HuH-7.5 (cell line): ENCODE measurements around the gene RBMS2.
"Not testable (repeated sequence)": the region's sequence is repeated elsewhere in the genome, so short reads cannot be mapped to it uniquely, and the experiment has no call there.

Source experiments
- DNase-seq: peaks from one replicate; pipeline ENCODE4 v3.0.0; 2011; ENCODE audit warnings: low spot score

RBMS2 gene

GRCh38 chr12:56517854-56518253, 3.8 kb upstream of the RBMS2 start:
- no peak for DNase-seq

GRCh38 chr12:56518570-56518969, 3.0 kb upstream of the RBMS2 start:
- DNase-seq: no peak

DNA sequence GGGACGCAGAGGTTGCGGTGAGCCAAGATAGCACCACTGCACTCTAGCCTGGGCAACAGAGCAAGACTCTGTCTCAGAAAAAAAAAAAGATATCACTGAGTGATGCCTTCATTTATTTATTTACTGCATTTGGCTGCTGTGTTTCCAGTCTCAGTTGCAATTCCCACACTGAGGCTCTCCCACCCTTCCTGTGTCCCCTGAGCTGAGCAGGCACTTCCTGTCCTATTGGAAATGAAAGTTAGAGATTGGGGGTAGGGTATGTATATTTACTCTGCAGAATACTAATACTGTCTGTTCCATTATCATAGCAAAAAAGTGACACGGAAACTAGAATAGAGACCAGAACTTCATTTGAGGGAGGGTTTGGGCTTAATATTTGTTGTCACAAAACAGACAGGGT, 1.6 kb upstream of the RBMS2 start:
- DNase-seq: no peak

DNA sequence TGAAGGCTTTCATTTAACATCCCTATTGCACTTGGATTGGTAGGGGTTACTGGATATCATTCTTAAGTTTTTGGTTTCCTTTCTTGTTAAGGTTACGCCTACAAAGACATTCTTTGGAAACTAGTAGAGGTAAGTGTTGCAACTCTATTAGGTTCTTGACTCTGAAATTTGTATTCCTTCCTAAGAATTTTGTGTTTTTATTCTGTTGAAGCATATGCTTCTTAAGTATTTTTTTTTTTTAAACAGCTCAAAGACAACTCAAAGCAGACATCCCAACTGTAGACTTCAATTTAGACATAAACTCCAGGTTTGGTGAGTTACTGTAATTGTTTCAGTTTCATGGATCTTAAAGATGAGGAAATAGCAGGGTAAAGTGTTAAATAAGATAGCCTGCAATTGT, 1.1 kb upstream of the RBMS2 start:
- DNase-seq: no peak

DNA sequence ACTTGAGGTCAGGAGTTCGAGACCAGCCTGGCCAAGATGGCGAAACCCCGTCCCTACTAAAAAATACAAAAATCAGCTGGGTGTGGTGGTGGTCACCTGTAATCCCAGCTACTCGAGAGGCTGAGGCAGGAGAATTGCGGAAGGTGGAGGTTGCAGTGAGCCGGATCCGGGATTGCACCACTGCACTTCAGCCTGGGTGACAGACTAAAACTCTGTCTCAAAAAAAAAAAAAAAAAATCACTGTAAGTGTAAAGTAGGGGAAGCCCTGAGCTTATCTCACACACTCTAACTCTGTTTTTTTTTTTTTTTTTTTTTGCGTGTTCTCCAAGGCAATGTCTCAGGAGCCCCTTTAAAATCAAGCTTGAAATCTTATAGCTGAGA, 421 bp upstream of the RBMS2 start:
- DNase-seq: no peak

- no peak for DNase-seq
Measured at GRCh38 chr12:56522411-56523193, 982 bp downstream of the RBMS2 start.

DNA sequence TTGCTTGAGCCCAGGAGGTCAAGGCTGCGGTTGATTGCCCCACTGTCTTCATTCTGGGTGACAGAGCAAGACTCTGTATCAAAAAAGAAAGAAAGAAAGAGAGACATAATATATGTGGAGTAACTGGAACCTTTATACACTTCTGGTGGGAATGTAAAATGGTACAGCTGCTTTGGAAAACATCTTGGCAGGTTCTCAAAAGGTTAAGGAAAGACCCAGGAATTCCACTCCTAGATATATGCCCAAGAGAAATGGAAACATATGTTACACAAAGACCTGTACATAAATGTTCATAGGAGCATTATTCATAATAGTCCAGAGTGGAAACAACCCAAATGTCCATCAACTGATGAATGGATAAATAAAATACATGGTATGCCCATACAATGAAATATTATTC, 7.2 kb downstream of the RBMS2 start:
- DNase-seq: no peak

- DNase-seq: no peak
Measured at GRCh38 chr12:56529656-56530055, 8.0 kb downstream of the RBMS2 start.

- DNase-seq: no peak
Measured at GRCh38 chr12:56530390-56531055, 8.9 kb downstream of the RBMS2 start.

GRCh38 chr12:56537546-56537945, 15.9 kb downstream of the RBMS2 start:
- no peak for DNase-seq

DNA sequence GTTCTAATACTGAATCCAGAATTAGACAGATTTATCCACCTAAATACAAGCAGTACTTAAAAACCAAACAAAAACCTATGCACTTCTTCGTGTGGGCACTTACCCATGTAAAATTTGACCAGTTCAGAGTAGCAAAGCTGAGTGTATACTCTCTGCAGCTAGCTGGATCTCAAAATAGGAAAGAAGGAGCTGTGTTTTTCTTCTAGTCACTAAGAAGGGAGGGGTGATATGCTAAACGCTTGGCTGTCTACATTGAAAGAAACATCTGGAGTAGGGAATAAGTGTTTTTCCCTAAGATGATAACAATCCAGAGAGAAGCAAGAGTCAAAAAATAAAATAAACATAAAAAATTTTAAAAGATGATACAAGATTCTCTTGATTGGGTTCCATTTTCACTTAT, 20.0 kb downstream of the RBMS2 start:
- DNase-seq: no peak

- no peak for DNase-seq
Measured at GRCh38 chr12:56542164-56542563, 20.5 kb downstream of the RBMS2 start.

- DNase-seq: no peak
Measured at GRCh38 chr12:56545023-56545604, 23.5 kb downstream of the RBMS2 start.

DNA sequence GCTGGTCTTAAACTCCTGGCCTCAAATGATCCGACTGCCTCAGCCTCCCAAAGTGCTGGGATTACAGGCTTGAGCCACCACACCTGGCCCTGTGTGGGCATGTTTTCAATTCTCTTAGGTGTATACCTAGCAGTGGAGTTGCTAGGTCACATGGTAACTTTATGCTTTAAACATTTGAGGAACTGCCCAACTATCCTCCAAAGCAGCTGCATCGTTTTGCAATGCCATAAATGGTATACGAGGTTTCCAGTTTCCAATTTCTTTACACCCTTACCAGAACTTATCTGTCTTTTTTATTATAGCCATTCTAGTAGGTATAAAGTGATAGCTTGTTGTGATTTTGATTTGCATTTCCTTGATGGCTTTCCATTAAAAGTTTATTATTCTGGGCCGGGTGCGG, 25.1 kb downstream of the RBMS2 start:
- DNase-seq: no peak

DNA sequence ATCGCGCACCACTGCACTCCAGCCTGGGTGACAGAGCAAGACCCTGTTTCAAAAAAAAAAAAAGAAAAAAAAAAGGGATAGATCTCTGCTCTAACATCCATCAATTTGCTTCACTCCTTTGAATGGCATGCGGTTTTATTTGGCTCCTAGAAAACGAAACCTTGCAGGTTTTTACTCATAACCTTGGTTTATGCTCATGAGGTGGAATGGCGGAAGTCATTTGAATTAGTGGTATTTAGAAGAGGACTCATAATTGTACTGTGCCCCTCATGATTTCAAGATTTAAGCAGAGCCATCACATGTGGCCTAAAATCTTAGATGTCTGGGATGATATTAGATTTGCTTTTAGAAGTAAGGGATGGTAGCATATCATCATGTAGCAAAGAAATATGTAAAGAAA, 29.4 kb downstream of the RBMS2 start:
- no peak for DNase-seq

DNA sequence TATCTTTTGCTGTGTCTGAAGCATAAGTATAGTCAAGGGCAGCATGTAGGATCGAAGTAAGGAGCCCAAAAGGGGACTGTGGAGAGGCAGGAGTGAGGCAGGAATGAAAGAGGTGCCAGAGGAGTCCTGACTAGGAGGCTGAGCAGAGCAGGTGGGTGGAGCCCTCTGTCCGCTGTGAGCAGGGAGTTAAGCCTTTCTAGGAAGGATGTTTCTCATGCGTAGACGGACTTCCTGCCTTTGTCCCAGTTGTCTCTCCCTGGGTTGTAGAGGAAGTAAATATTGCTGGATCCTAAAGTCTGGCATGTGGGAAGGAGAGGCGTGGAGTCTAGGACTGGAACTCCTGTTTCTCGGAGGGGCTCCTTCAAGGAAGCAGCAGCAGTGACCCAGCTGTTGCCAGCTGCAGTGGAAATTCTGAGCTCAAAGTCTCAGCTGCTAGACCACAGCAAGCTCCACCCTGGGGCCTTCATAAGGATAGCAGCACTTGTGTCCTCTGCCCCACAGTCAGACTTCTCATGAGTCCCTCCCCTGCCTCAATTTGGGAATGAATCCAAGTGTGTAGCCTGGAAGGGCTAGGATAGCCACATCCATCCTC, 44.0 kb downstream of the RBMS2 start:
- DNase-seq: no peak

GRCh38 chr12:56568146-56568545, 46.5 kb downstream of the RBMS2 start:
- no peak for DNase-seq

GRCh38 chr12:56571121-56571520, 49.5 kb downstream of the RBMS2 start:
- no peak for DNase-seq

GRCh38 chr12:56572288-56572687, 50.7 kb downstream of the RBMS2 start:
- DNase-seq: no peak

- DNase-seq: no peak
Measured at GRCh38 chr12:56574210-56574609, 52.6 kb downstream of the RBMS2 start.

DNA sequence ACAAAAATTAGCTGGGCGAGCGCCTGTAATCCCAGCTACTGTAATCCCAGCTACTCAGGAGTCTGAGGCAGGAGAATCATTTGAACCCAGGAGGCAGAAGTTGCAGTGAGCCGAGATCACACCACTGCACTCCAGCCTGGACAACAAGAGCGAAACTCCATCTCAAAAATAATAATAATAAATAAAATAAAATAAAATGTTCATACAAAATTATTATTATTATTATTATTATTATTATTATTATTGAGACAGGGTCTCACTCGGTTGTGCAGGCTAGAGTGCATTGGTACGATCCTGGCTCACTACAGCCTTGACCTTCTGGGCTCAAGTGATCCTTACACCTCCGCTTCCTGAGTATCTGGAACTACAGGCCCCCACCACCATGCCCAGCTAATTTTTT, 55.6 kb downstream of the RBMS2 start:
- not testable (repeated sequence) for DNase-seq

DNA sequence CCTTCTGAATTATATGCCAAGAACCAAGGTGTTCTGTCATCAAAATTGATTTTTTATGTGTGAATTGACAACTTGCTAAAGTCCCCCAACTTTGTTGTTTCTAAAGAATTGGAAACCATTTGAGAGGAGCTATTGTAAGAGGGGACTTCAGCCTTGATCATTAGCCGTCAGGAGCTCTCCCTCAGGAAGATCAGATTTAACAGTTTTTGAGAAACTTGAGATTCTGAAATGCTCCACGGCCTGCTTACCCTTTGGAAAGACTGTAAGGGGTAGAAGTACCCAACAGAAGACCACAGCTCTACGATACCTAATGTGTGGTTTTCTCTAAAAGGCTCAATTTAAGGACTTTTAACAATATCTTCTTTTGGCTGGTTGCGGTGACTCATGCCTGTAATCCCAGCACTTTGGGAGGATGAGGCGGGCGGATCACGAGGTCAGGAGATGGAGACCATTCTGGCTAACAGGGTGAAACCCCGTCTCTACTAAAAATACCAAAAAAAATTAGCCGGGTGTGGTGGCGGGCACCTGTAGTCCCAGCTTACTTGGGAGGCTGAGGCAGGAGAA, 57.4 kb downstream of the RBMS2 start:
- no peak for DNase-seq
